Iris pigment epithelial cell (primary cell): ENCODE data around the gene DNAJC27.
A peak's percentile ranks its signal among the peaks of the same experiment; 100 is the strongest.
"Not testable (repeated sequence)": the region's sequence is repeated elsewhere in the genome, so short reads cannot be mapped to it uniquely, and the experiment has no call there.

Source experiments
- DNase-seq: peaks from one replicate; pipeline ENCODE4 v3.0.0-alpha.2; 2011; ENCODE audit warnings: low read depth

The DNAJC27 gene

GRCh38 chr2:24971536-24972314, at the start of gene DNAJC27:
TSS of gene DNAJC27 (minus strand) at chr2:24971955. CDS start at chr2:24971904, 51 bp downstream.
- peak; percentile 98 for DNase-seq

GRCh38 chr2:25018681-25019080, 46.9 kb upstream of the DNAJC27 start:
- no peak for DNase-seq

DNA sequence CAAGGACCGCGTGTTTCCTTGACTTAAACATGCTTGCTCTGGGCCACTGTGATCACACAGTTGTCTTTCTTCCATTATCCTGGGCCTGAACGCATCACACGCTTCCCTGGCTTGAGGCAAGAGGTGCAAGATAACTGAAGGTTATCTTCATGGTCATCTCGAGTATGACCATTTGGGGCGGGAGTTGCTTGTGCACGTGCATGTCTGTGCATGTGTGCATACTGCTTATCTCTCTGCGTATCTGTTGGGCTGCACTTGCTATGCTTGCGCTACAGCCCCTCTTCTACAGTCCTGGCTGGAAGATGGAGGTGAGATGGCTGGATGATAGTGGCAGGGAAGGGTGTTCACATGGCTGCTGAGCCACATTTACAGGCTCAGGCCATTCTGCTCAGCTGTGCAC, 42.9 kb upstream of the DNAJC27 start:
- no peak for DNase-seq

DNA sequence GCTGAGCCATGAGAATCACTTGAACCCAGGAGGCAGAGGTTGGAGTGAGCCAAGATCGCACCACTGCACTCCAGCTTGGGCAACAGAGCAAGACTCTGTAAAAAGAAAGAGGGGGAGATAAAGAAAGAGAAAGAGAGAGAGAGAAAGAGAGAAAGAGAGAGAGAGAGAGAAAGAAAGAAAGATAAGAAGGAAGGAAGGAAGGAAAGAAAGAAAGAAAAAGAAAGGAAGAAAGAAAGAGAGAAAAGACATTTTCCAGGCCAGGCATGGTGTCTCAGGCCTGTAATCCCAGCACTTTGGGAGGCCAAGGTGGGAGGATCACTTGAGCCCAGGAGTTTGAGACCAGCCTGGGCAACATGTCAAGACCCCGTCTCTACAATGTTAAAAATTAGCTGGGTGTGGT, 39.6 kb upstream of the DNAJC27 start:
- not testable (repeated sequence) for DNase-seq

- DNase-seq: no peak
These were observed 38.2 kb upstream of the DNAJC27 start for GRCh38 chr2:25009954-25010353.

DNA sequence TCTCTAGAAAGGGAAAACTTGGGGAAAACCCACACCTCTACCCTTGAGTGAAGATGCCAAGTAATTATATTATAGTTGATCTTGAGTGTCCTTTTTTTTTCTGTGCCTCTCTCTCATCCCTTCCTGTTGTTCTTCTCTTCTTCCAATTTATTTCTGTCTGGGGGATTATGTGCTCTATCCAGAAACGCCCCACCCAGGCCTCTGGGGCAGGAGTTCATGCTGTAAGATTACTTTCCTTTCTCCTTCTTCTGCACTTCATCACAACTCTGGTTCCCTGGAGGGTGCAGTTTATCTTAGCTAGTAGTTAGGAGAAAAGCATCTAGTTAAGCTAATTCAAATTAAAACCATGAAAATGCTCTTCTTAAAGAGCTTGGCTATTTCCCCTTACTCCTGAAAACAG, 30.3 kb upstream of the DNAJC27 start:
- no peak for DNase-seq

- DNase-seq: no peak
These were observed 29.5 kb upstream of the DNAJC27 start for GRCh38 chr2:25001325-25001637.

GRCh38 chr2:25000503-25001324, 29.0 kb upstream of the DNAJC27 start:
- DNase-seq: peak; percentile 28

DNA sequence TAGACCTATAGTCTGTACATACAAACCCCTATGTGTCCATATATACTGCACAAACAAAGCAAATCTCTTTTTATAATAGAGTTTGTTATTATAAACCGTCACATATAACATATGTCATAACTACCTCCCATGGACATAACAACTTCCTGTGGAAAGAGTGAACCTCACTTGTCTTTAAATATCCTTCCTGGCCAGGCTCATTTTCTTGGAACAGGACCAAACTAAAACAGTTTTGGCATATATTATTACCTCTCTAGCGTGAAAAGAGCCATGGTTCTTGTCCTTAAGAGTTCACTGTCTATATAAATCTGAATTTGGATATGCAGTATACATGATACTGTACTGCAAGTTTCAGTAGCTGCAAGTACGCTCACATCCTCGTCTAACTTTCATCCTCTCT, 28.3 kb upstream of the DNAJC27 start:
- peak; percentile 20 for DNase-seq

DNA sequence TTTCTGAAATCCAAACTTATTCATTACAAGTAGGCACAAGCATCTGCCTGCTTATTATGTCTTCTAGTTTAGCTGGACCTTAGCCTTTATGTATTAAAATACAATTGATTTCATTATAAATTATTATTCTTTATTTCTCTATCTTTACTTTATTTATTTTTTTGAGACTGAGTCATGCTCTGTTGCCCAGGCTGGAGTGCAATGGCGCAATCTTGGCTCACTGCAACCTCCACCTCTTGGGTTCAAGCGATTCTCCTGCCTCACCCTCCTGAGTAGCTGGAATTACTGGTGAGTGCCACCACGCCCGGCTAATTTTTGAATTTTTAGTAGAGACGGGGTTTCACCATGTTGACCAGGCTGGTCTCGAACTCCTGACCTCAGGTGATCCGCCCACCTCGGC, 27.3 kb upstream of the DNAJC27 start:
- DNase-seq: not testable (repeated sequence)

DNA sequence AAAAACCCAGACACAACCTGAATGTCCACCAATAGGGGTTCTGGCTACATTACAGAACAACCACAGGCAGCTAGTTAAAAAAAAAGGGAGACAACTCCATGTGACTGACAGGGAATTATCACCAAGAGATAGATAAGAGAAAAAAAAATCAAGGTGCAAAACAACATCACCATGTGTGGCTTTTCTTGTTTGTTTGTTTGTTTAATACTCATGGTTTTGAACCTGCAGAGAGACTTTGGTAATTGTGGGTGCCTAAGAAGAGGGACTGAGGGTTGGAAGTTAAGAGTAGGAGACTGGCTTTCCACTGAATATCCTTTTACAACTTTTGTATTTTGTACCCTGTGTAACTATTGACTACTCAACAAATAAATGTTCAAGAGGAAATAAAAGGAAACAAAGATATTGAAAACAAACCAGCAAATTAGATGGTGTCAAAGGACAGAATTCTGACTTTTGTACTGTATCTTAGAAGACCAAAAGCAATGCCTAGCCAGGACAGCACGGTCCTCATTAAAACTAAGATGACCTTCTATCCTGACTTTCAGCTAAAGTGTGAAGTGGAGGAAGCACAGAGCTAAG, 22.5 kb upstream of the DNAJC27 start:
- DNase-seq: no peak

DNA sequence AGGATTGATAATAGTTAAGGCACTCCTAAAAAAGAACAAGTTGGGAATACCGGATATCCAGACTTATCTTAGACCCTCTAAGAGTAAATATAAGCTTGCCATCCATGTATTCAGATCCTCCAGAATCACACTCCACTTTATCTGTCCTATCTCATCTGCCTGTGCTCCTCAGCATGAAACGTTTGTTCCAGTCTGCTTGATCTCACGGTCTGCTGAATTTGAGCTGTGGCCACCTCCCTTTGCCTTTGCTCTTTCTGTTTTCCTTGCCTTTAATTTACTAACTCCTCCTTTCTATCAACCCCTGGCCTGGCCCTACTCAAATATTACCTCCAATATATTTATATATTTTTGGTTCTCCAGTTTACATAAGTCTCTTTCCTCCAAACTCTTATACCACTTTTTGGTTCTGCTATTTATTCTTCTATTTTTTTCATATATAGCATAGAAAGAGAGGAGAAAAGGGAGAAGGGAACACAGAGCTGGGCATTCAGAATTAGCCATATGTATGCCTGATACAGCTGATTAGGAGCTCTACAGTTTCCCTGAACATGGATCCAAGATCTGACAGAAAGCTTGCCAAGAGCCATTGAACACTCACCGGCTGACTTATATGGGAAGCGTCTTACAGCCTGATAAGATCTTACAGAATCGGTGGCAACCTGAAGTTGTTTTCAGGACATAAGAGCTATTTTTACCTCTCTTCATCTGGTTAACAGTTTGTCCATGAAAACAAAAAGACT, 21.8 kb upstream of the DNAJC27 start:
- DNase-seq: peak; percentile 1

GRCh38 chr2:24986372-24986771, 14.6 kb upstream of the DNAJC27 start:
- peak; percentile 20 for DNase-seq

- DNase-seq: no peak
These were observed 13.8 kb upstream of the DNAJC27 start for GRCh38 chr2:24985511-24985910.

DNA sequence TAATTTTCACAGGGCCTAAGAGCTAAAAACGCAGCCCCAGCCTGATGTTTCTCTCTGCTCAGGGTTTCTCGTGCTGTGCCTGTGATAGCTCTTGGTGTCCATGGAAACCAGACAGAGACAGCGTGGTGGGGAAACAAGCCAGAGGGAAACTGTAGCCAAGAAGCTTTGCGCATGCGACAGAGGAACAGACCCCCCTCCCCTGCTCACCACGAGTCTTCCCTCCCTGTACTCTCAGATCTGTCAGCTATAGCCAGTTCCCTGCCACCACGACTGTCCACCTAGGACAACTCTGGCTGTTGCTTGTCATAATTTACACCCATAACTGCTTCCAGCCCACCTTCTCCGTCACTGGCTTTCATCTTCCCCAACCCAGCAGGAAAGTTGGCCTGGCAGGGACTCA, 13.2 kb upstream of the DNAJC27 start:
- DNase-seq: peak; percentile 5

DNA sequence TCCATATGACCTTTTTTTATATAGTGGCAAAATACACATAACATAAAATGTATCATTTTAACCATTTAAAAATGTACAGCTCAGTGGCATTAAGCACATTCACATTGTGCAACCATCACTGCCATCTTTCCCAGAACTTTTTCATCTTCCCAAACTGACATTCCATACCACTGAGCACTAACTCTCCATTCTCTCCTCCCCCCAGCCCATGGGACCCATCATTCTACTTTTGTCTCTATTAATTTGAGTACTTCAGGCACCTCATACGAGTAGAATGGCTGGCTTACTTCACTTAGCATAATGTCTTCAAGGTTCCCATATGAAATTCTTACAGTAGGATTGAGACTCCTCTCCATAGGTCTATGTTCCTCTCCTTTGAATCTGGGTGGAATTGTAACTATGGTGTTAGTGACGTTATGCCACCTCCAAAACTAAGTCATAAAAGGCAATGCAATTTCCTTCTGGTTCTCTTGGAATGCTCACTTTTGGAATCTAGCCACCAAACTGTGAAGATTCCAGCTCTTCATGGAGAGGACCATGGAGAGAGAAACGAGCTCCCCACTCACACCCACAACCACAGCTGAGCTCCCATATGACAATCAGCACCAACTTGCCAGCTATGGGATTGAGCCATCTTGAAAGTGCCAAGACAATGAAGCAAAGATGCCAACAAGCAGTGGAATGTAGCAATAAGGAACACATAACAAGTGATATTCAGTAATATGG, 9.8 kb upstream of the DNAJC27 start:
- DNase-seq: no peak

- no peak for DNase-seq
These were observed 6.9 kb upstream of the DNAJC27 start for GRCh38 chr2:24978661-24979060.

GRCh38 chr2:24977631-24978030, 5.9 kb upstream of the DNAJC27 start:
- DNase-seq: no peak

- DNase-seq: no peak
These were observed 2.1 kb upstream of the DNAJC27 start for GRCh38 chr2:24973812-24974211.

- DNase-seq: peak; percentile 47
These were observed 683 bp upstream of the DNAJC27 start for GRCh38 chr2:24972315-24972961.

GRCh38 chr2:24971286-24971535, 544 bp downstream of the DNAJC27 start:
- DNase-seq: no peak
